Liver (tissue), 9 donors: ENCODE data around the gene CARTPT. TPM values are rescaled to one million over a fixed set of nuclear protein-coding genes. Genes with fewer than 3 reads are reported as not detected.

Experiments
- DNase-seq: peaks from one replicate; pipeline ENCODE4 v3.0.0-alpha.2; 2017; ENCODE audit warnings: low spot score
- H3K27ac ChIP-seq, 2 donors: one replicate each; pipeline ENCODE4 v1.7.0; 2013; ENCODE audit warnings: inconsistent platforms in 2 of 2, low read length in 2 of 2, control low read depth in 1 of 2, low read depth in 1 of 2, mild to moderate bottlenecking in 1 of 2
- H3K27me3 ChIP-seq, 4 donors: one replicate each; pipeline versions ENCODE4 v1.6.1 to v1.7.0; 2013; ENCODE audit warnings: low read length in 3 of 4, inconsistent platforms in 1 of 4, mild to moderate bottlenecking in 1 of 4, moderate library complexity in 1 of 4; ENCODE audit not compliant: control insufficient read depth in 4 of 4, insufficient read depth in 4 of 4
- H3K36me3 ChIP-seq, 4 donors: one replicate each; pipeline versions ENCODE4 v1.6.1 to v1.7.0; 2013; ENCODE audit warnings: low read length in 3 of 4, mild to moderate bottlenecking in 3 of 4, low read depth in 1 of 4, moderate library complexity in 1 of 4; ENCODE audit not compliant: control insufficient read depth in 4 of 4, insufficient read depth in 3 of 4
- H3K4me1 ChIP-seq, 4 donors: one replicate each; pipeline versions ENCODE4 v1.6.1 to v1.7.0; 2013; ENCODE audit warnings: low read length in 3 of 4, mild to moderate bottlenecking in 3 of 4, moderate library complexity in 1 of 4; ENCODE audit not compliant: control insufficient read depth in 4 of 4, insufficient read depth in 4 of 4
- H3K4me3 ChIP-seq, 3 donors: one replicate each; pipeline versions ENCODE4 v1.6.1 to v1.7.0; 2013; ENCODE audit warnings: low read length in 3 of 3, control low read depth in 1 of 3, low read depth in 1 of 3, mild to moderate bottlenecking in 1 of 3
- H3K9ac ChIP-seq, 2 donors: one replicate each; pipeline ENCODE4 v1.7.0; 2013; ENCODE audit warnings: low read length in 2 of 2, mild to moderate bottlenecking in 2 of 2, moderate library complexity in 2 of 2, control low read depth in 1 of 2, low read depth in 1 of 2
- H3K9me3 ChIP-seq, 4 donors: one replicate each; pipeline versions ENCODE4 v1.6.1 to v1.7.0; 2013; ENCODE audit warnings: low read length in 3 of 4; ENCODE audit not compliant: control insufficient read depth in 4 of 4
- EGR1 ChIP-seq, 2 donors: IDR thresholded peaks; 2 replicates each; pipeline ENCODE4 v1.6.1; 2016 to 2018; ENCODE audit warnings: antibody characterized with exemption in 2 of 2, low read depth in 2 of 2
- FOXA1 ChIP-seq: IDR thresholded peaks from 2 replicates; pipeline ENCODE4 v1.6.1; 2016; ENCODE audit warnings: antibody characterized with exemption
- FOXA2 ChIP-seq: IDR thresholded peaks from 2 replicates; pipeline ENCODE4 v1.6.1; 2016; ENCODE audit warnings: antibody characterized with exemption
- GABPA ChIP-seq, 2 donors: IDR thresholded peaks in 1 of 2; conservative IDR thresholded peaks in 1 of 2; 2 replicates each; pipeline ENCODE4 v1.6.1; 2016; ENCODE audit warnings: antibody characterized with exemption in 2 of 2, mild to moderate bottlenecking in 1 of 2, moderate library complexity in 1 of 2
- HNF4A ChIP-seq, 2 donors: conservative IDR thresholded peaks; 2 replicates each; pipeline ENCODE4 v1.6.1; 2016; ENCODE audit warnings: antibody characterized with exemption in 2 of 2, mild to moderate bottlenecking in 2 of 2
- HNF4G ChIP-seq: IDR thresholded peaks from 2 replicates; pipeline ENCODE4 v1.6.1; 2016; ENCODE audit warnings: antibody characterized with exemption
- JUND ChIP-seq, 2 donors: IDR thresholded peaks; 2 replicates each; pipeline ENCODE4 v1.6.1; 2016; ENCODE audit warnings: antibody characterized with exemption in 2 of 2
- NR2F2 ChIP-seq: IDR thresholded peaks from 2 replicates; pipeline ENCODE4 v1.6.1; 2016; ENCODE audit warnings: antibody characterized with exemption
- RXRA ChIP-seq, 2 donors: IDR thresholded peaks; 2 replicates each; pipeline ENCODE4 v1.6.1; 2017 to 2018; ENCODE audit warnings: antibody characterized with exemption in 2 of 2, mild to moderate bottlenecking in 1 of 2
- SP1 ChIP-seq: IDR thresholded peaks from 2 replicates; pipeline ENCODE4 v1.6.1; 2018; ENCODE audit warnings: antibody characterized with exemption, mild to moderate bottlenecking
- TAF1 ChIP-seq: conservative IDR thresholded peaks from 2 replicates; pipeline ENCODE4 v1.6.1; 2016; ENCODE audit warnings: antibody characterized with exemption, mild to moderate bottlenecking
- YY1 ChIP-seq: IDR thresholded peaks from 2 replicates; pipeline ENCODE4 v1.6.1; 2016; ENCODE audit warnings: antibody characterized with exemption, mild to moderate bottlenecking
- WGBS: extraction: QIAGEN DNeasy Blood & Tissue Kit; methylation state at CpG from one replicate; pipeline ENCODE4 v1.1.7; 2013; 5-methylcytosine and 5-hydroxymethylcytosine counted together
- polyA plus RNA-seq, 2 donors: library from polyadenylated mRNA; stranded (reverse) in 1 of 2; unstranded in 1 of 2; fragments of 200-250 nt in 1 of 2; fragments of >200 nt in 1 of 2; fragmentation: Nextera tagmentation in 1 of 2; extraction: Ambion mirVana in 1 of 2; gene quantifications; one replicate each; pipeline versions ENCODE4 v1.2.1 to v1.2.3, GENCODE V29; 2013 to 2015
- total RNA-seq, 2 donors: library from RNA; depleted of rRNA; stranded (reverse); fragments of >200 nt; gene quantifications; one replicate each; pipeline ENCODE4 v1.2.3, GENCODE V29; 2014
- TF ChIP-seq, protein P1 (sequence below): IDR thresholded peaks from 2 replicates; pipeline ENCODE4 v1.6.1; 2016; ENCODE audit warnings: antibody characterized with exemption, mild to moderate bottlenecking
- TF ChIP-seq, protein P2 (sequence below): IDR thresholded peaks from 2 replicates; pipeline ENCODE4 v1.6.1; 2016; ENCODE audit warnings: antibody characterized with exemption
- TF ChIP-seq, protein P3 (sequence below): IDR thresholded peaks from 2 replicates; pipeline ENCODE4 v1.6.1; 2016; ENCODE audit warnings: antibody characterized with exemption
- TF ChIP-seq, protein P4 (sequence below): IDR thresholded peaks from 2 replicates; pipeline ENCODE4 v1.6.1; 2016; ENCODE audit warnings: antibody characterized with exemption
- TF ChIP-seq, protein P5 (sequence below): fragments of 150-350 bp; IDR thresholded peaks from 2 replicates; pipeline ENCODE4 v1.5.1; 2017; ENCODE audit warnings: improper control_type of control experiment, low read depth, low read length; ENCODE audit not compliant: missing input control
- donor health status: healthy.
- donor health status: healthy.
- donor health status: healthy.
- donor health status: healthy.
- donor health status: healthy.

Gene CARTPT
- total and polyA plus RNA-seq, 4 donors, result not detected

DNA sequence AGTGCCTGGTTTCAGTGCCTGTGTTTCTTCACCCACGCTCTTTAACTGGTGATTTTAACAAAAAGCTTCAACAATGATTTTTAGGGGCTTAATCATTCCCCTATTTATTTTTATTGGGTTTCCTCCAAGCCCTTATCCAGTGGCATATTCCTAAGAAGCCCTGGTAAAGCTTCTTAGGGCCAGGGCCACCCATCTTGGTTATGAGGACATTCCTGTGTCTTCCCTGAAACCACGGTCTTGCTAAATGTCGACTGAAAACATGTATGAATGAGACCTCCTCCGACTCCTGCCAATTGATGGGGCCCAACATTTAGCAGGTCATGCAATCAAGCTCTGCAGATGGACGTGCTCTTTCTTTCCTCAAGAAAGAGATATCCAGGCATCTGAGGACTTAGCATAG is 13.7 kb upstream of the CARTPT start:
- Histone ChIP-seq H3K27ac (no peak overlapping the region), H3K27me3 (peaks cover 0 to 5% (median 0%) of the 10 kb centered on the region in 4 donors), H3K4me1 (no peaks in the 10 kb centered on the region), H3K36me3 (no peaks in the 10 kb centered on the region), H3K9me3 (peaks cover 0 to 1% (median 0%) of the 10 kb centered on the region in 4 donors), H3K9ac (no peak overlapping the region), H3K4me3 (no peak overlapping the region)
- WGBS, result 83% methylated on average over 5 of the region's 5 CpGs
- DNase-seq, result no peak
- no peak for TF ChIP-seq HNF4G

DNA sequence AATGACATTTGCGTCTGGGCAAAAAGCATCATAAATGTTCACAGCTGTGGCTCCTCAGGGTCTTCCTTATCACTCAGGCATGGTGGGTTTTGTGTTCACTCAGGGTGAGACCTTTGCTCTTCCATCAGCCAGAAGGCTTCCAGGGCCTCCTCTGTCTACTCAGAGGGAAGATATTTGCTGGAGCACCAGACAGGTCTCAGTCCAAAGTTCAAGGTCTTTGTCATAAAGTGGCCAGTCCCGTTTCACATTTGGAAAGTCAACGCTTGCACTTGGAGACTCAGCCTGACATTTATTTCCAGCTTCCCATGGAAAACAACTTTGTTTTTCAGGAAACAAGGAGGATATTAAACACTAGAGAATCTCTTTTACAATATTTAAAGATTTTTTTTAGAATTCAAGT is 12.2 kb upstream of the CARTPT start:
- H3K4me1 ChIP-seq, result no peaks in the 10 kb centered on the region
- peaks cover 0 to 1% (median 0%) of the 10 kb centered on the region in 4 donors for H3K9me3 ChIP-seq
- H3K27ac ChIP-seq, result no peak overlapping the region
- no peak for DNase-seq
- 39% methylated on average over 3 of the region's 3 CpGs for WGBS
- no peak for TF ChIP-seq HNF4A (conservative IDR thresholded peaks at IDR 0.05)
- TF ChIP-seq, protein P1, sequence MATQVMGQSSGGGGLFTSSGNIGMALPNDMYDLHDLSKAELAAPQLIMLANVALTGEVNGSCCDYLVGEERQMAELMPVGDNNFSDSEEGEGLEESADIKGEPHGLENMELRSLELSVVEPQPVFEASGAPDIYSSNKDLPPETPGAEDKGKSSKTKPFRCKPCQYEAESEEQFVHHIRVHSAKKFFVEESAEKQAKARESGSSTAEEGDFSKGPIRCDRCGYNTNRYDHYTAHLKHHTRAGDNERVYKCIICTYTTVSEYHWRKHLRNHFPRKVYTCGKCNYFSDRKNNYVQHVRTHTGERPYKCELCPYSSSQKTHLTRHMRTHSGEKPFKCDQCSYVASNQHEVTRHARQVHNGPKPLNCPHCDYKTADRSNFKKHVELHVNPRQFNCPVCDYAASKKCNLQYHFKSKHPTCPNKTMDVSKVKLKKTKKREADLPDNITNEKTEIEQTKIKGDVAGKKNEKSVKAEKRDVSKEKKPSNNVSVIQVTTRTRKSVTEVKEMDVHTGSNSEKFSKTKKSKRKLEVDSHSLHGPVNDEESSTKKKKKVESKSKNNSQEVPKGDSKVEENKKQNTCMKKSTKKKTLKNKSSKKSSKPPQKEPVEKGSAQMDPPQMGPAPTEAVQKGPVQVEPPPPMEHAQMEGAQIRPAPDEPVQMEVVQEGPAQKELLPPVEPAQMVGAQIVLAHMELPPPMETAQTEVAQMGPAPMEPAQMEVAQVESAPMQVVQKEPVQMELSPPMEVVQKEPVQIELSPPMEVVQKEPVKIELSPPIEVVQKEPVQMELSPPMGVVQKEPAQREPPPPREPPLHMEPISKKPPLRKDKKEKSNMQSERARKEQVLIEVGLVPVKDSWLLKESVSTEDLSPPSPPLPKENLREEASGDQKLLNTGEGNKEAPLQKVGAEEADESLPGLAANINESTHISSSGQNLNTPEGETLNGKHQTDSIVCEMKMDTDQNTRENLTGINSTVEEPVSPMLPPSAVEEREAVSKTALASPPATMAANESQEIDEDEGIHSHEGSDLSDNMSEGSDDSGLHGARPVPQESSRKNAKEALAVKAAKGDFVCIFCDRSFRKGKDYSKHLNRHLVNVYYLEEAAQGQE, result no peak
- TF ChIP-seq YY1, result no peak
- TF ChIP-seq, protein P2, sequence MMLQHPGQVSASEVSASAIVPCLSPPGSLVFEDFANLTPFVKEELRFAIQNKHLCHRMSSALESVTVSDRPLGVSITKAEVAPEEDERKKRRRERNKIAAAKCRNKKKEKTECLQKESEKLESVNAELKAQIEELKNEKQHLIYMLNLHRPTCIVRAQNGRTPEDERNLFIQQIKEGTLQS, result no peak
- no peak for TF ChIP-seq EGR1 (IDR thresholded peaks at IDR 0.05; ENCODE audit: low read depth in 2 of 2)
- TF ChIP-seq, protein P3, sequence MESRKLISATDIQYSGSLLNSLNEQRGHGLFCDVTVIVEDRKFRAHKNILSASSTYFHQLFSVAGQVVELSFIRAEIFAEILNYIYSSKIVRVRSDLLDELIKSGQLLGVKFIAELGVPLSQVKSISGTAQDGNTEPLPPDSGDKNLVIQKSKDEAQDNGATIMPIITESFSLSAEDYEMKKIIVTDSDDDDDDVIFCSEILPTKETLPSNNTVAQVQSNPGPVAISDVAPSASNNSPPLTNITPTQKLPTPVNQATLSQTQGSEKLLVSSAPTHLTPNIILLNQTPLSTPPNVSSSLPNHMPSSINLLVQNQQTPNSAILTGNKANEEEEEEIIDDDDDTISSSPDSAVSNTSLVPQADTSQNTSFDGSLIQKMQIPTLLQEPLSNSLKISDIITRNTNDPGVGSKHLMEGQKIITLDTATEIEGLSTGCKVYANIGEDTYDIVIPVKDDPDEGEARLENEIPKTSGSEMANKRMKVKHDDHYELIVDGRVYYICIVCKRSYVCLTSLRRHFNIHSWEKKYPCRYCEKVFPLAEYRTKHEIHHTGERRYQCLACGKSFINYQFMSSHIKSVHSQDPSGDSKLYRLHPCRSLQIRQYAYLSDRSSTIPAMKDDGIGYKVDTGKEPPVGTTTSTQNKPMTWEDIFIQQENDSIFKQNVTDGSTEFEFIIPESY, result no peak
- TF ChIP-seq RXRA (IDR thresholded peaks at IDR 0.05), result no peak
- no peak for TF ChIP-seq GABPA (IDR thresholded peaks at IDR 0.05 in 1 of 2, conservative IDR thresholded peaks at IDR 0.05 in 1 of 2)
- TF ChIP-seq, protein P4, sequence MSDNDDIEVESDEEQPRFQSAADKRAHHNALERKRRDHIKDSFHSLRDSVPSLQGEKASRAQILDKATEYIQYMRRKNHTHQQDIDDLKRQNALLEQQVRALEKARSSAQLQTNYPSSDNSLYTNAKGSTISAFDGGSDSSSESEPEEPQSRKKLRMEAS, result no peak
- no peak for TF ChIP-seq FOXA1
- no peak for TF ChIP-seq JUND (IDR thresholded peaks at IDR 0.05)
- TF ChIP-seq, protein P5, sequence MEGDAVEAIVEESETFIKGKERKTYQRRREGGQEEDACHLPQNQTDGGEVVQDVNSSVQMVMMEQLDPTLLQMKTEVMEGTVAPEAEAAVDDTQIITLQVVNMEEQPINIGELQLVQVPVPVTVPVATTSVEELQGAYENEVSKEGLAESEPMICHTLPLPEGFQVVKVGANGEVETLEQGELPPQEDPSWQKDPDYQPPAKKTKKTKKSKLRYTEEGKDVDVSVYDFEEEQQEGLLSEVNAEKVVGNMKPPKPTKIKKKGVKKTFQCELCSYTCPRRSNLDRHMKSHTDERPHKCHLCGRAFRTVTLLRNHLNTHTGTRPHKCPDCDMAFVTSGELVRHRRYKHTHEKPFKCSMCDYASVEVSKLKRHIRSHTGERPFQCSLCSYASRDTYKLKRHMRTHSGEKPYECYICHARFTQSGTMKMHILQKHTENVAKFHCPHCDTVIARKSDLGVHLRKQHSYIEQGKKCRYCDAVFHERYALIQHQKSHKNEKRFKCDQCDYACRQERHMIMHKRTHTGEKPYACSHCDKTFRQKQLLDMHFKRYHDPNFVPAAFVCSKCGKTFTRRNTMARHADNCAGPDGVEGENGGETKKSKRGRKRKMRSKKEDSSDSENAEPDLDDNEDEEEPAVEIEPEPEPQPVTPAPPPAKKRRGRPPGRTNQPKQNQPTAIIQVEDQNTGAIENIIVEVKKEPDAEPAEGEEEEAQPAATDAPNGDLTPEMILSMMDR, result no peak
- TF ChIP-seq TAF1, result no peak
- no peak for TF ChIP-seq SP1
- TF ChIP-seq NR2F2, result no peak
- no peak for TF ChIP-seq FOXA2
- TF ChIP-seq HNF4G, result no peak
- H3K9ac ChIP-seq, result no peak overlapping the region
- H3K4me3 ChIP-seq, result no peak overlapping the region
- H3K36me3 ChIP-seq, result no peaks in the 10 kb centered on the region
- peaks cover 0 to 5% (median 0%) of the 10 kb centered on the region in 4 donors for H3K27me3 ChIP-seq
